Esophagus muscularis mucosa (tissue), 3 donors: ENCODE measurements around the gene GRID1.

Experiments
- CTCF ChIP-seq, 3 experiments: fragments of 200-600 bp in 2 of 3; fragments of 450-650 bp in 1 of 3; sonication (generic) in 2 of 3; IDR thresholded peaks; one replicate each; pipeline ENCODE4 v1.5.1; 2017 to 2019; ENCODE audit warnings: antibody characterized with exemption in 3 of 3, mild to moderate bottlenecking in 2 of 3, moderate library complexity in 1 of 3
- POLR2A ChIP-seq: fragments of 450-650 bp; IDR thresholded peaks from one replicate; pipeline ENCODE4 v1.6.1; 2017; ENCODE audit warnings: antibody characterized with exemption, moderate library complexity, mild to moderate bottlenecking, low read depth

GRCh38 chr10:86060386-86061277 lies 306.0 kb downstream of the GRID1 start:
- TF ChIP-seq CTCF (IDR thresholded peaks at IDR 0.05) (no peak), POLR2A (no peak)
